SW 1271 (cell line): ENCODE results near the gene BDKRB2.

Experiments
- DNase-seq, 2 experiments: peaks; one replicate each; lab custom pipeline; 2025; lab: John Stamatoyannopoulos, UW

The BDKRB2 gene

DNA sequence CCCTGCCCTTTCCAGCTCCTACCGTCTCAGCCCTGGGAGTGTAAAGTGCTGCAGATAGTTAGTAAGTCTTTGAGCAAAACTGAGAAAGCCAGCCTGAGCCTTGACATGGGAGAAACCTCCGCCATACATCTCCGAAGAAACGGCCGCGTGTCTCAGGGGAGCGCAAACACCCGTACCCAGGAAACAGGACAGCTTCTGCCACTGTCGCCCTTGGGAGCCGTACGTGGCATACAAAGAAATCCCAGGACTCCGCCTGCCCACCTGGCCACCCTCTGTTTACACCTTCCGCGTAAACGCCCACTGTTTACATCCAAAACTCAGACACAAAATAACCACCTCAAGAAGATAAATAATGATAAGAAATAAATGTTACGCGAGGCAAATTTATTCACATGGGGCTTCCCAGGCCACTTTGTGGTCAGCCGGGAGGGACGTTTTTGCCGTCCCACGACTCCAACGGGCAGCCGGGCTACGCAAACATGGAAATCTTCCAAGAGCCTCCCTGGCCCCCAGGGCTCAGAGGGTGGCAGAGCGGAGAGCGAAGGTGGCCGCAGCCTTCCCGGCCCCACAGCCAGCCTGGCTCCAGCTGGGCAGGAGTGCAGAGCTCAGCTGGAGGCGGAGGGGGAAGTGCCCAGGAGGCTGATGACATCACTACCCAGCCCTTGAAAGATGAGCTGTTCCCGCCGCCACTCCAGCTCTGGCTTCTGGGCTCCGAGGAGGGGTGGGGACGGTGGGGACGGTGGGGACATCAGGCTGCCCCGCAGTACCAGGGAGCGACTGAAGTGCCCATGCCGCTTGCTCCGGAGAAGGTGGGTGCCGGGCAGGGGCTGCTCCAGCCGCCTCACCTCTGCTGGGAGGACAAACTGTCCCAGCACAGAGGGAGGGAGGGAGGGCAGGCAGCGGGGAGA, at the start of gene BDKRB2:
Gene BDKRB2 (plus strand): TSS at position 689 of the 908 bp plus-strand sequence. CDS start 32,269 bp downstream, outside the sequence.
- peak in 1 of 2 experiments; percentile 13 for DNase-seq

DNA sequence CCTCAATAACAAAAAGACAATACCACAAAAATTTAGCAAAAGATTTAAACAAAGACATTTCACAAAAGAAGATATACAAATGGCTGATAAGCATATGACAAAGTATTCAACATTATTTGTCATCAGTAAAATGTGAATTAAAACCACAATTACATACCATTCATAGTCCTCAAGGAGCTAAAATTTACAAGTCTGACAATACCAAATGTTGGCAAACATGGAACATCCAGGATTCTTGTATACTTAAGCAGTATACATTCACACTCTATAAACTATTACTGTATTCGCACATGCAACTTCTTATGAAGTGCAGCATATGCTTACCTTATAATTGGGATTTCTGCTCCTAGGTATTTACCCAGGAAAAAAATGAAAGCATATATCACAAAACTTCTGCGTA, 49.7 kb upstream of the BDKRB2 start:
- no peak for DNase-seq

GRCh38 chr14:96156804-96157760, 47.6 kb upstream of the BDKRB2 start:
- no peak for DNase-seq

DNA sequence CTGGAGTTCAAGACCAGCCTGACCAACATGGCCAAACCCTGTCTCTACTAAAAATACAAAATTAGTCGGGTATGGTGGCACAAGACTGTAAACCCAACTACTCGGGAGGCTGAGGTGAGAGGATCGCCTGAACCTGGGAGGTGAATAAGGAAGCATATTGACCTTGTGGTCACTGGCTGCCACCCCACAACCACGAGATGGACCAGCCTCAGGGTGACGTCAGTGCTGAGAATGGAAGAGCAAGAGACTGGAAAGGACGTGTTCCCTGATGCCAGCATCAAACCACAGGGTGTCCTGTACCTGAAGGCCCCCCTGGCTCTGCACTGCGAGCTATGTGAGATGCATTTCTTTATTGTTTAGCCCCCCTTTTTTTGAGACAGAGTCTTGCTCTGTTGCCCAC, 45.9 kb upstream of the BDKRB2 start:
- no peak for DNase-seq

DNA sequence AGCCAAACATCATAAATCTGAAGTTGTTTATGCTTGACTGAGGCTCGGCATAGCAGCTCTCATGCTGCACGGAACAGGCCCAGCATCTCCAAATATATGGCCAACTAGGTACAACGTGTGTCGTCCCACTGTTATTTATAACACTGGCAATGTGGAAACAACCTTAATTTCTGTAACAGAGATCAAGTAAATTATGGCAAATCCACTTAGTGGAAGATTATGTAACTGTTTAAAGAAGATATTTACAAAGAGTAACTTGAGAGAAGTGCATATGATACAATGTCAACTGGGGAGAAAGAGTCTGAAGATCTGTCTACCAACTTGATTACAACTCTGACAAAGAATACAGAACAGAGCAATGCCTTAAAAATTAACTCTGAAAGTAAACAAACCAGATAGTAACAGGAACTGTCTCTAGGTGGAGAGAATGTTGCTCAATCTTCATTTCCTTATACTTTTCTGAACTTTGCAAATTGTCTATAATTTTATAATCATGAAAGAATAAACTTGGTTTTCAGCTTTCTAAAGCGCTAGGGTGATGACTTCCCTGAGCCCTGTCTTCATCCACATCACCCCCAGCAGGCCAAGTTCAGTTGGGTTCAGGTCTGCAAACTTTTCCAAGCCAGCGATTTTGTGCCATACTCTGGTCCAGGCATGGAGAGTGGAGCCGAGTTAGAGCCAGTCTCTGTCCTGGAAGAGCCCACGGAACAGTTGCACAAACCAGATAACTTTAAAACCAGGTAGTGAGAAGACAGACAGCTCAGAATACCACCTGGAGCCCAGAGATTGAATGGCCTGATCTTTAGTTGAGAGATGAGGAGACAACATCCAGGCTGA, 44.3 kb upstream of the BDKRB2 start:
- no peak for DNase-seq

- no peak for DNase-seq
Measured at GRCh38 chr14:96160913-96161310, 43.7 kb upstream of the BDKRB2 start.

DNA sequence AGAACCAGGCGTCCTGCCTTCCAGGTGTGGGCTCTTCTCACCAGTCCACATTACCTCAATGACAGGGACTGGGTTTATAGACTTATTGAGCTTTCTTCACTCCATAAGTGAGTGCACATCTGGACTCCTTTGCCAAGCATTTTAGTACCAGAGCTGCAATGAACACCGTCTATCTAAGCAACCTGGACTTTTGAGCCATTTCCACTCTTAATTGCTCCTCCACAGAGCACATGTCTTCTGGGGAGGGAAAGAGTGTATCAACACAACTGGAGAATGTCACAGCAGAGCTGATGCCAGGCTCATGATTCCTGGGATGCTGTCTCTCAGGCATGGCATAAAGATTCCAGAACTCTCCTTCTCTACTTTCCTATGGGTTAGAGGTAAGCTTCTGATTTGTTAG, 43.0 kb upstream of the BDKRB2 start:
- DNase-seq, result no peak

- no peak for DNase-seq
Measured at GRCh38 chr14:96162265-96162664, 42.4 kb upstream of the BDKRB2 start.

- DNase-seq, result no peak
Measured at GRCh38 chr14:96162741-96163140, 41.9 kb upstream of the BDKRB2 start.

GRCh38 chr14:96164861-96165490, 39.7 kb upstream of the BDKRB2 start:
- no peak for DNase-seq

DNA sequence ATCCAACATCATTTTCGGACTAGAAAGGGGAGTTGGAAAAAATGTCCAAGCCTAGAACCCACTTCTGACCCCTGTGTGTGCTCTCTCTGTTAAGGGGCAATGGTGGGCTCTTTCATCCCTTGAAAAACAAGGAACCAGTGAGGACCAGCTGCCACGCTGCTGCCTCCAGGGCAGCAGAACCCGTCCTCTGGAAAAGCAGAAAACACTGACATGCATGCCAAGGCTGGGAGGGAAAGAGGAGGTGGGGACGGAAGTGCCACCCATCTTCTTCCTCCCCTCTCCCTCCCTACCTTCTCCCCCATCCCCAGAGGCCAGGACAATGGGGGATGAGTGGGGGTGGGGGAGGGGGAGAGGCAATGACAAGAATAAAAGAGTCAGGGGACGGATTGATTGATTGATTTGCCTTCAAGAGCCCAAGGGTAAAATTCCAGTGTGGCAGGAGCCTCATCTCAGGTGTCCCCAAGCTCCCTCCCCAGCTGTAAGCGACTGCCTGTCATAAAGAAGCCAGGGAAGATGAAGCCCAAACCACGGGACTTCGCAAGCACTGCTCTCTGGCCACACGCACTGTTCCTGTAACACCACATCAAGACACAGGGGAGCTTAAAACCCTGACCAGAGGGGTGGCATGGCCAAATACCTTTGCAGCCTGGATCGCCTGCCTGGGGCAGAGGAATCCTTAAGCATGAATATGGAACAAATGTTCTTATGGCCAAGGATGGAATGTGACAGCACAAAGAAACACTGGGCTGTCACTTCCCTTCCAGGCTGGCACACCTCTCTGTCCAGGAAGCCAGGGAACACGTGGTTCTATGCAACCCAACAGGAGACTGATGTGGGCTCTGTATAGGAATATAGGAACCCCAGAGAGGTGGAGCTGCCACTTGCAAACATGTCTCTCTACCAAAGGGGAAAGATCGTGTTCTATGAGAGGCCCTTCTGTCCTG, 38.9 kb upstream of the BDKRB2 start:
- no peak for DNase-seq

DNA sequence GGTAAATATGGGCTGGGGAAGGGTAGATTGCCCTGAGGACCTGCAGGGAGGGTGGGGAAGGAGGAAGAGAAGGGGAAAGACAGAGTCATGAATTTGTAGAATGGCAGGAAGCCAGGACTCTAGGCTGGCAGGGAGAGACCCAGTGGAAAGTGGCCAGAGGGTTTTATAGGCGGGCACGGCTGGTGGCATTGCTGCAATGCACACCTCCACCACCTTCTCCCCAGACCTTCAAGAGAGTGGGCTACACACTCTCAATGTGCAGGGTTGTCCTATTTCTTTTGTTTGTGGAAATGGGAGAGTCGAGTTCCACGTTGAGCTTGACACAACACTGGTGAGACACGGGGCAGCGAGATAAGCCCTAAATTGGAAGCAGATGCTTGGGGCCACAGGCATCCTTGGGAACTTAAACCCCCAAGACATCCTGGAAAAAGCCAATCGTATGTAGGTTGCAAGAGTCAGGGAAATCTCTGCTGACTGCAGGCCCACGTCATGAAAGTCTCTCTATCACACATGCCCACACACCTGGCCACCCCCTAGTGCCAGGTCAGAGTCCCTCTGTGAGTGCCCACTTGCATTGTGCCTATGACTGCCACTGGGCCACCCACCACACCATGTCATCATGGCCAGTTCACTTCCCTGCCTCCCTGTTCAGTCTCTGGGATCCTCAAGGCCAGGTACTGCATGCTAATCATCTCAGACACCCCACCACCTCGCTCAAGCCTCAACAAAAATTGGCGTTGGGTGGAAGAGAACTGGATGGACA, 38.0 kb upstream of the BDKRB2 start:
- DNase-seq, result no peak

DNA sequence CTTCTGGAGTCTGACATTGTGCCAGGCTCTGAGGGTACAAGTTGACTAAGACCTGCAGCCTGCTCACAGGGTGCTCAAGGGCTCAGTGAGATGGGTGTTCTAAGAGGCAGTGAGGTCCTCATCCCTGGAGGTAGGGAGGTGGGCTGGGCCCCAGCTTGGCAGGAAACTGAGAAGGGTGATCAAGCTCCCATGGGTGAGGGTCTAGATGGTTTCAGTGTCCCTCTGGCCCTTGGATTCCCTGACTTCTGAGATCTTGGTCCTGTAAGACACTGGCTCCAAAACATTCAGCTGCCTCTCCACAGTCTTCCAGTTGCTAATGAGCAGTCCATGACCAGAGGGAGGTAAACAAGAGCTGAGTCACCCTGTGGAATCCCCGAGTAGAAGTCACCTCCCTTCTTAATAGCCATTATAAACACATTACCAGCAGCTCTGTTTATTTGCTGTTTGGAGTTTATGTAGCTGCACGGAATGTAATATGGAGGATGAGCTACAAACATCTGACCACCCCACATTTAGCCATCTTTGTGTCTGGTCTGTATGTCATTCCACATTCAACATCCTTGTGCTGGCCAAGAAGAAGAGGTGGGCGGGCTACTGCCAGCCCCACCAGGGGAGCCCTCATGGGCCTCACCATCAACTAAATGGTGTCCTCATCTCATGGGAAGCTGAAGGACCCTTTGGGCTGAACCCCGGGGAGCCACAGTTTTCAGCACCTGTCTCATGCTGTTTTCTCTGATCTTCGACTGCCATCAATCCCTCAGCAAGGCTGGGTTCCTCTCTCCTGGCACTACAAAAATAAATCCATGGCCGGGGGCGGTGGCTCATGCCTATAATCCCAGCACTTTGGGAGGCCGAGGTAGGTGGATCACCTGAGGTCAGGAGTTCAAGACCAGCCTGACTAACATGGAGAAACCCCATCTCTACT, 37.2 kb upstream of the BDKRB2 start:
- DNase-seq, result peak in 1 of 2 experiments; percentile 24

DNA sequence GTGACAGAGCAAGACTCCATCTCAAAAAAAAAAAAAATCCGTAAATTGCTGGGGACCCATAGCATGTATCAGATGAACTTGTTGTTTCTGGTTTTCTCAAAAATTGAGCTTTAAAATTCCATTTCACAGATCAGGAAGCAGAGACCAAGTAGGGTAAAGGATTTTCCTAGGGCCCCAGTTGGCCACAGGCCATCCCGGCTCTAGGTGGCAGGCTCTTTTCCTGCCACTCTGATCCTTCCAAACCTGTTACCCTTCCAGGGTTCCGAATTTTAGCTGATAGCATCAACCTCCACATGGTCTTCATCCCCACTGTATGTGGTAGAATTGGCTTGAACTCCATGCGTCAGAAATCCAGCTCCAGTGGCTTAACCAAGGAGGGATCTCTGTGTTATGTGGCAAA, 36.1 kb upstream of the BDKRB2 start:
- no peak for DNase-seq

- DNase-seq, result no peak
Measured at GRCh38 chr14:96170961-96171592, 33.6 kb upstream of the BDKRB2 start.

DNA sequence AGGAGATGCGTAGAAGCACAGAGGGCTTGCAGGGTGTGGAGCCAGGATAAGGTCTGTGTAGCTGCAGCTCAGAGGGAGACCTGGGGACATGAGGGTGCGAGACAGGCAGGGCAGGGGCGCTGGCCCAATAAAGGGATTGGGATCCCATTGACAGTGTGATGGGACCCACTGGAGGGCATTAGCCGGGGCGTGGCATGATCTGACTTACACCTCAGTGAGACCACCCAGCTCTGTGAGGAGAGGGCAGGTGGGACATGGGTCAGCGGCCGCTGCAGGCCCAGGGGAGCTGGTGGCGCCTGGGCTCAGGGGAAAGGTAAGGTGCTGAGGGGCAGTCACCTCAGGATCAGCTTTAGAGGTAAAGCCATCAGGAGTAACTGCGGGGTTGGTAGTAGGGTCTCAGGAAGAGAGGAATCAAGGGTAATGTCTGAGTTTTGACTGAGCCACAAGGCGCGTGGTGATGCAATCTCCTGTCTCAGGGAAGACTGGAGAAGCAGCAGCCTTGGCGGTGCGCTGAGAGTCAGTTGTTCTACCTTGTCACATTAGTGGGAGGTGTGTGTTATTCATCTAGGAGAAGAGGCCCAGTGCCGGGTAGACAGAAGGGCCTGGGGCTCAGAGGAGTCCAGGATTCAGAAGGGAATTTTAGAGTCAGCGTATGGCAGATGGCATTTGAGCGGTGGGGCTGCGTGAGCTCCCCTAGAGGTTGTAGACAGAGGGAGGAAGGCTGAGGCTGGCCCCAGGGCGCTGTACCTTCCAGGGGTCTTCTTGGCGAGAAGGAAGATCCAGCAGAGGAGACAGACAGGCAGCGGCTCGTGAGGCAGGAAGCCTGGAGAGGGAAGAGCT, 30.8 kb upstream of the BDKRB2 start:
- DNase-seq, result no peak

DNA sequence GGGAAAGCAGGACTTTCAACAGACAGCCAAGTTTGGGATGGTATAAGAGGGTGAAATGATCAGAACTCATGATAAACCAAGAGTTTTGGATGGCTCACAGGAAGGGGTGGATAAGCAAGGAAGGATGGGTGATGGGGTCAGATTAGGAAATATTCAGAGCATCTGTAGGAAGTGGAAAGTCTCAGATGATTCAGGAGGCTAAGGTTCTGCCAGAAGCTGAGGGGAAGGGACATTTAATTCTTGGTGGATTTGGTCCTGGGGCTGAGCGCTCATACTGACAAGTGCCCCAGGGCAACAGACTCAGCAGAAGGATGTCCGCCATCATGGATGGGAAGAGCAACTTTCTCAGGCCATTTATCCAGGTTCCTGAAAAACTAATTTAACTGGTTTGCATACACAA, 28.4 kb upstream of the BDKRB2 start:
- DNase-seq, result no peak
